K562 (cell line): ENCODE measurements around the gene PMFBP1. TPM values are rescaled to one million over a fixed set of nuclear protein-coding genes. Genes with fewer than 3 reads are reported as not detected.

Experiments
- ARID4B ChIP-seq: sonication (generic); formaldehyde crosslinking; IDR thresholded peaks from 2 replicates; pipeline ENCODE4 v1.8.0; 2022; ENCODE audit warnings: mild to moderate bottlenecking, missing genetic modification reagents
- CHD7 ChIP-seq: fragments of 200-600 bp; sonication (generic); IDR thresholded peaks from one replicate; pipeline ENCODE4 v1.6.1; 2012; ENCODE audit warnings: mild to moderate bottlenecking, low read depth, low read length, inconsistent platforms
- MTA2 ChIP-seq: fragments of 450-650 bp; IDR thresholded peaks from 2 replicates; pipeline ENCODE4 v1.6.1; 2016; ENCODE audit warnings: low read depth
- STAT5B ChIP-seq: fragments of 250-450 bp; sonication (Bioruptor Pico); IDR thresholded peaks from 2 replicates; pipeline ENCODE4 v1.8.0; 2021; ENCODE audit warnings: mild to moderate bottlenecking, inconsistent platforms
- ZNF175 ChIP-seq: fragments of 200-800 bp; sonication (Bioruptor generic); IDR thresholded peaks from 2 replicates; pipeline ENCODE4 v1.6.1; 2016; ENCODE audit warnings: low read depth, mild to moderate bottlenecking, missing genetic modification characterization, missing compliant biosample characterization
- polyA plus RNA-seq, 8 experiments: library from polyadenylated mRNA; depleted of rRNA in 4 of 8; stranded (reverse) in 5 of 8; unstranded in 3 of 8; fragments of >200 nt; fragmentation: Nextera tagmentation in 2 of 8; fragmentation: Illumina TruSeq in 1 of 8; extraction: Ambion mirVana in 2 of 8; extraction: Trizol in 1 of 8; gene quantifications; 2 replicates each; pipeline versions ENCODE4 v1.2.1 to v1.2.3, GENCODE V29; 2011 to 2014; ENCODE audit warnings: inconsistent platforms in 1 of 8, missing spikeins in 1 of 8
- total RNA-seq, 7 experiments: library from RNA; depleted of rRNA in 6 of 7; stranded (reverse); fragments of >200 nt in 6 of 7; fragmentation: Illumina TruSeq in 2 of 7; extraction: Trizol in 2 of 7; gene quantifications; 2 replicates each; pipeline versions ENCODE4 v1.2.1 to v1.2.3, GENCODE V29; 2011 to 2021; ENCODE audit warnings: low replicate concordance in 1 of 7

Gene PMFBP1
- total and polyA plus RNA-seq, 9 of the 15 experiments (the other 6 are each of a cell fraction or from before 2014, with no cell fraction given) = 0.13 to 0.91 (median 0.47) TPM

- TF ChIP-seq CHD7 (no peak), ZNF175 (CRISPR knock-in tag) (no peak), ARID4B (CRISPR knock-in tag) (no peak), STAT5B (CRISPR knock-in tag) (no peak), MTA2 (no peak)
Measured at GRCh38 chr16:72101195-72101594, 70.8 kb downstream of the PMFBP1 start (continued).
